Renal pelvis (tissue), 4 donors: ENCODE data around the gene PANK4. TPM values are rescaled to one million over a fixed set of nuclear protein-coding genes. Genes with fewer than 3 reads are reported as not detected.
"Not testable (repeated sequence)": the region's sequence is repeated elsewhere in the genome, so short reads cannot be mapped to it uniquely, and the experiment has no call there.

ENCODE experiments used
- DNase-seq: peaks from one replicate; pipeline ENCODE4 v3.0.0-alpha.2; 2013
- polyA plus RNA-seq, 3 donors: library from polyadenylated mRNA; unstranded; fragments of 120-200 nt; gene quantifications; one replicate each; pipeline ENCODE4 v1.2.1, GENCODE V29; 2013; ENCODE audit not compliant: insufficient read length in 3 of 3

PANK4 gene
- polyA plus RNA-seq, 3 donors, result 28.4 to 33.0 (median 29.0) TPM

DNA sequence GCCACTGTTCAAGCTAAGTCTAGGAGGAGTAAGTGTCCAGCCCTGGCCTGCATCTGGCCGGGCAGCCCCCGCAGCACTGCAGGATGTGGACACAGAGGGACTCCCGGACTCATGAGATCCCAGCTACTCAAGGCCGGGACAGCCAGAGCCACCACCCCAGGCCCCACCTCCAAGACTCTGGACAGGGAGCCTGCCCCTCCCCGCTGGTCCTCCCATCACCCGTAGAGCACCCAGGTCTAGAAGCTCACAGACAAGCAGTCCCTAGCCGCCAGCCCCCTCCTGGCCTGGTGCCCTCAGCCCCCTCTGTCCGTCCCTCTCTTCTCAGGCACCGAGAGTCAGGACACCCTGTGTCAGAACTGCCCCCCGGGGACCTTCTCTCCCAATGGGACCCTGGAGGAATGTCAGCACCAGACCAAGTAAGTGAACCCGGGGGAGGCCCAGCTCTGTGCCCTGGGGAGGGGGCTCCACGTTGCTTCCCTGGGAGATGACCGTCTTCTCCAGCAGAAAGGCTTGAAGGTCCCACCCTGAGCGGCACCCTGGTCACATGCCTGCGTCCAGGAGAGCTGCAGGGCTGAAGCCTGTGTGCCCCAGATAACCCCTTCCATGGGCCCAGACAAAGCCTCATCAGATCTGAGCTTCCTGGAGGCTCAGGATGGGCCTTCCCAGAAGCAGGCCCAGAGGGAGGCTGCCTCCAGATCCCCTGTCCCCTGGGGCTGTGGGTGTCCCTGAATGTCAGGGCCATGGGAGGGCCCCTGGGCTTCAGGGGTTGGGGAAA lies 34.1 kb upstream of the PANK4 start:
- no peak for DNase-seq

DNA sequence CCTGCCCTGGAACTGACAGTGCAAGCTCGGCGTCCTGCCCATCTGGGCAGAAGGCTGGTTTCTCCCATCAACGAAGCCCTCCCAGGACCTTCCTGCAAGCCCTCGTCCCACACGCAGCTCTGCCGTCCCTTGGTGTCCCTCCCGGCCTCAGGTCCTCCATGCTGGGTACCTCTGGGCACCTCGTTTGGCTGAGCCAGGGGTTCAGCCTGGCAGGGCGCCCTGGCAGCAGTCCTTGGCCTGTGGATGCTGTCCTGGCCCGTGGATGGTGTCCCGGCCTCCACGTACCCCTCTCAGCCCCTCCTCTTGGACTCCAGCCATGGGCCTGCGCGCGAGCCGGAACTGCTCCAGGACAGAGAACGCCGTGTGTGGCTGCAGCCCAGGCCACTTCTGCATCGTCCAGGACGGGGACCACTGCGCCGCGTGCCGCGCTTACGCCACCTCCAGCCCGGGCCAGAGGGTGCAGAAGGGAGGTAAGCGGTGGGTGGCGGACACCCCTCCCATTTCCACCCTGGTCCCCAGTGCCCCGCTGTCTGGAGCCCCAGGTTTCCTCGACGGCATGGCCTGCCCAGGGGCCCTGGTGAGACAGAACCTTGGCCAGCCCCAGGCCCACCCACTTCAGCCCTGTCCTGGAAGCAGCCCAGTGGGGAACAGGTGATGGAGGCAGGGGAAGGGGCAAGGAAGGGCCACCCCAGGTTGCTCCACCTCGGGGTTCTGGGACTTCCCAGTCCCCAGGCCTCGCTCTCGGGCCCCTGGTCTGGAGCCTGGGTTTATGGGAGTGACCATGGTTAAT lies 33.3 kb upstream of the PANK4 start:
- no peak for DNase-seq

DNA sequence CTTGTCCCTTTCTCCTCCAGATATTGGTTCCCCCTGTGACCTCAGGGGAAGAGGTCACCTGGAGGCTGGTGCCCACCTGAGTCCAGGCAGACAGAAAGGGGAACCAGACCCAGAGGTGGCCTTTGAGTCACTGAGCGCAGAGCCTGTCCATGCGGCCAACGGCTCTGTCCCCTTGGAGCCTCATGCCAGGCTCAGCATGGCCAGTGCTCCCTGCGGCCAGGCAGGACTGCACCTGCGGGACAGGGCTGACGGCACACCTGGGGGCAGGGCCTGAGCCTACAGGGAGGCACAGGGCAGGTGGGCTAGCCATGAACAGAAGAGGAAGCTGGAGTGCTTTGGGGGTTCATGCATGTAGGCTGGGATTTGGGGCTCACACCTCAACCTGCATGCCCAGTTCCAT lies 32.5 kb upstream of the PANK4 start:
- no peak for DNase-seq

DNA sequence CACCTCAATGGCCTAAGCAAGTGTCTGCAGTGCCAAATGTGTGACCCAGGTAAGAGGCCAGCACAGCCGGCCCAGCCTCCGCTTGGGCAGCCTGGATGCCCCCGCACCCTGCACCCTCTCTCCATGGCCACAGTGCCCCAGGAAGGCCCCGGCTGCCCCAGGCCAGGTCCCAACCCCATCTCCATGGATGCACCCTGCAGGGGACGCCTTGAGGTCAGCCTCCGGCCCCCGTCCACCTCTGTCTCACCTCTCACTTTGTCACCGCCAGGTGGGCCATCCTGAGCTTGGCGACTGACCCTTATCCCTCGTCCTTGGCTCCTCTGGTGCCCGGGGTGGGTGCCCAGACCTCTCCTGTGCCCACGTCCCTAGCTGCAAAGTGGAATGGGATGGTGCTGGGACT lies 32.0 kb upstream of the PANK4 start:
- DNase-seq, result no peak

DNA sequence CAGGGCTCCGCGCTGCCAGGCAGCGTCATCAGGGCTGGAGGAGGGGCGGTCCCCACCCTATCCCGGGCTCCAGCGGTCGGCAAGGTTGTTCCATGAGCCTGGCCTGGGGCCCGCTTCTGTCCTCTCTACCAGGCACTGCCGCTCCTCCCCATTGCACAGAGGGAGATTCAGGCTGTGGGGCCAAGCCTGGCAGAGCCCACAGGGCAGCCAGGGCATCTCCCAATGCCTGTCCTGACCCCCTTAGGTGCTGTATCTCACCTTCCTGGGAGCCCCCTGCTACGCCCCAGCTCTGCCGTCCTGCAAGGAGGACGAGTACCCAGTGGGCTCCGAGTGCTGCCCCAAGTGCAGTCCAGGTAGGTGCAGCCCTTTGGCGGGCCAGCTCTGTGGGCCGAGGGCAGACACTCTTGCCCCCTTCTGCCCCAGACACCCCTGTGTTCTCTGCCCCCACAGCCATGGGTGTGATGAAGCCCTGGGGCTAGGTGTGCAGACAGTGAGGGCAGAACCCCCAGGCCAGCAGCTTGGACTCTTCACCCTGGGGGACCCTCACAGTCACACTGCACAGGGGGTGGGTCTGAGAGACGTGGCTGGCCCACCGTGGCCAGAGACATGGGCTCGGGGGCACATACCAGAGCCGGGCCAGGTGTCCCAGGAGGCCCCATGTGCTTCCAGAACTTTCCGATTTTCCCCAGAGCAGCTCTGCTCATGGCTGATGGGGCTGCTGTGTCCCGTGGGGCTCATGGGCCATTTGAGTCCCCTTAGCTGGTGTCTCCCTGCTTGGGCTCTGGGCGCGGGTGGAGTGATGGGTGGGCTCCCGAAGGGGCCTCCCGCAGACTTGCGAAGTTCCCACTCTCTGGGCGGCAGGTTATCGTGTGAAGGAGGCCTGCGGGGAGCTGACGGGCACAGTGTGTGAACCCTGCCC lies 31.3 kb upstream of the PANK4 start:
- DNase-seq, result no peak

DNA sequence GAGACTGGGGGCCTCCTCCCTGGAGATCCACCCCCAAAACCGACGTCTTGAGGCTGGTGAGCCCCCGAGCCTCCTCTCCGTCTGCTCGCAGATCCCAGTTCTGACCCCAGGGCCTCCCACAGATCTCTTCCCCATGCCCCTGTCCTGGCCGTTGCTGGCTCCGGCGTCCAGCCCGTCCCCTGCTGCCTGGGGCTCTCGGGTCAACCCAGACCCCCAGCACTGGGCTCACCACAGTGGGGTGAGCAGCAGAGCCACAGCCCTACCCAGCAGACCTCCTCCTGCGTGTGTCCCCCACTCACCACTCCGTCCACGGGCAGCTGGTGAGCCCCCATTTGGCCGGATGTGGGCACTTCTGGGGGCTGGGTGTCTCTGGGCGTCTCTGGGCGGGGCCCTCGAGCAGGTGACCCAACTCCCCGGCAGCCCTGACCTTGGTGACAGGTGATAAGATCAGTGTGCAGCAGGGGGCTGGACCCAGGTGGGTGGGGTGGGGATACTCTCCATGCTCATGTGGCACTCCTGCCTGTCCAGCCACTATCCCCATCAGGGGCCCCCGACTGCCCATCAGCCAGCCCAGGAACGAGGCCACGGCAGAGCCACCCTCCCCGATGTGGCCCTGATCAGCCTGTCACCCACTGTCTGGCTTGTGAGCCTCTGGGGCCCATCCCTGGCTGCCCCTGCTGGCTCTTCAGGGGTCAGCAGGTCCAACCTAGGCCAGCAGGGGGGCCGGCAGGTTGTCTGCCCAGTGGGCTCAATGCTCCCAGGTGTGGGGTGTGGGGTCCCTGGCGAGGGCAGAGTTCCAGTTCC lies 30.5 kb upstream of the PANK4 start:
- no peak for DNase-seq

DNA sequence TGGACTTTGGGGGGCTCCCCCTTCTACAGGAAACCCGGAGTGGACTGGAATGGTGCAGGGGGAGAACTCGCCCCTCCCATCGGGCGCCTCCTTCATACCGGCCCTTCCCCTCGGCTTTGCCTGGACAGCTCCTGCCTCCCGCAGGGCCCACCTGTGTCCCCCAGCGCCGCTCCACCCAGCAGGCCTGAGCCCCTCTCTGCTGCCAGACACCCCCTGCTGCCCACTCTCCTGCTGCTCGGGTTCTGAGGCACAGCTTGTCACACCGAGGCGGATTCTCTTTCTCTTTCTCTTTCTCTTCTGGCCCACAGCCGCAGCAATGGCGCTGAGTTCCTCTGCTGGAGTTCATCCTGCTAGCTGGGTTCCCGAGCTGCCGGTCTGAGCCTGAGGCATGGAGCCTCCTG lies 29.9 kb upstream of the PANK4 start, which contains the start of gene TNFRSF14:
TSS of gene TNFRSF14 (plus strand) at position 95 of the 401 bp plus-strand sequence. CDS start at position 389, 294 bp downstream.
- DNase-seq, result no peak

DNA sequence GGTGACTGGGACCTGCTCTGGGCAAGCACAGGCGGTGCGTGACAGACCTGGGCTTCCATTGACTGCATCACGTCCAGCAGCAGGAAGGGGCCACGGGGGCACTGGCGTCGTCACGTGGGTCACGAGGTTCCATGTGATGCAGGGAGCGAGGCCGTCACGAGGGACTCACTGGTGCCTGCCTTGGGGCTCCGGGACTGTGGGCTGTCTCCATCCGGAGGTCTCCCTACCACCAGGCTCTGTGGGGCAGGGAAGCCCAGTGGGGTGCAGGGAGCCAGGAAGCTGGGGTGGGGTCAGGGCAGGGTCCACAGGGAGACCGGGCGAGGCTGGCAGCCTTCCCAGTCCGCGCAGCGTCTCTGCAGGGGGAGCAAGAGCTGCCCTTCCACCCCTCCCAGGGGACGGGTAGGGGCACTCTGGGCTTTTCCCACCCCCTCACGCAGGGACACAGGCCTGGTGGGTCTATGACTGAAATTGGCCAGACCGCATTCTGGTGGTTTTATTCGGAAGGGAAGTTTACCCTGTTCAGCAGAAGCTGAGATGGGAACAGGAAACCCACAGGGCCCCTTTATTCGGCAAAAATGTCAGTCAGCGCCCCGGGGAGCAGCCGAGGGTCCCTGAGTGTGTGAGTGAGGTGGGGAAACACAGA lies 29.4 kb upstream of the PANK4 start:
- DNase-seq, result no peak

DNA sequence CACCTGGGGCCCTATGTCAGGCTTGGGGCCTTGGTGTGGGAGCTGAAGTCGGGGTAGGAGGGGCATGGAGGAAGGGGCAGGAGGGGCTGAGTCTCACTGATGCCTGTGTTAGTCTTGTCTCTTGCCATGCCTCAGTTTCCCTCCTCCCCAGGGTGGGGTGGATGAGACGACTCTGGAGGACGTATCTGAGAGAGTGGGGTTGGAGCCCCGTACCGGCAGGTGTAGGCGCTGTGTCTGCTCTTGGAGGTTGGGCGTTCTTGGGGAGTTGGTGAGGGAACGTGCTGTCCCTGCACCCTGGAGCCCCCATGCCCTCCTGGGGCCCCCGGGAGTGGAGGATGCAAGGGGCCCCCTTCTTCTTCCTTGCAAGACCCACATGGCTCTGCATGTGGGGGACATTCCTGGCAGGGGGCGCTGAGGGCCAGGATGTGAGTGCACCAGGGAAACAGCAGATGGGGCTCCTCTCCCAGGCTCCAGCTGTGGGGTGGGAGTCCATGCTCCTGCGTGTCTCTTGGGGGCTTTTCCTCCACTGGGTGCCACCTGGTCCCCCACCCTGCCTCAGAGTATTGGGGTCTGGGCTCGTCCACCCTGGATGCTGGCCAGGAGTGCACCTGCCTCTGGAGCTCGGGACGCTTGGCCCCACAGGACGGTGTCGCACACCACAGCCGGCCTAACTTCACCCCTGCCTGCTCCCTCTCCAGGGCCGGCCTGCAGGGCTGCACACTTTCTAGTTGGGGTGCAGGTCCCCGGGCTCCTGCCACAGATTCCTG lies 28.4 kb upstream of the PANK4 start:
- no peak for DNase-seq

DNA sequence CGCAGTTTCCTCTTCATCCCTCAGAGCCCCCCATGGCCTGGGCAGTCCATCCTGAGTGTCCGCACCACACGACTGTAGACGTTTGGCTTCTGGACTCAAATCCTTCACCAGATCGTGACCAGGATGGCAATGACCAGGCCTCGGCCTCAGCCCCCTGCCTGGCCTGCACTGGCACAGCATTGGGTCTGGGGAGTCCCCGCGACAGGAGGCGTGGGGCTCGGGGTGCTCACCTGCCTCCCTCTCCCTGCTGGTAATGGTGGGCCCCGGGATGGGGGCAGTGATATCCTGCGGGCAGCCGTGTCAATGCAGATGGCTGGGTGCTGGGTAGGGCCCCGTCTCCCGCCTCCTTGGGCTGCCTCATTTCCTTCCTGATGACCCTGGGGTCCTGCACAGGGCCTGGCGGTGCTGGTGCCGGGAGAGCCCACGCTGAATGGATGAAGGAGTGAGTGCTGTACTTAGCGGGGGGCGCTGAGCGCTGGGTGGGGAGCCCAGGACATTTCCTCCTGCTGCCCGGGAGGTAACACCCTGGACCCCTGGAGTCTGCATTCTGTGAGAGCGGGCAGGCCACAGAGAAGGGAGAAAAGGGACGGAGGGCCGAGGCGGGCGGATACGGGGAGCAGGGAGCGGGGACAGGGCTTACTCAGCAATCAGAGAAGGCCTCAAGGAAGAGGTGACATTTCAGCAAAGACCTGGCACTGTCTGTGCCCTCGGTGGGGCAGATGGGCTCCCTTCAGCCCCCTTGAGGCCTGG lies 27.6 kb upstream of the PANK4 start:
- DNase-seq, result no peak

DNA sequence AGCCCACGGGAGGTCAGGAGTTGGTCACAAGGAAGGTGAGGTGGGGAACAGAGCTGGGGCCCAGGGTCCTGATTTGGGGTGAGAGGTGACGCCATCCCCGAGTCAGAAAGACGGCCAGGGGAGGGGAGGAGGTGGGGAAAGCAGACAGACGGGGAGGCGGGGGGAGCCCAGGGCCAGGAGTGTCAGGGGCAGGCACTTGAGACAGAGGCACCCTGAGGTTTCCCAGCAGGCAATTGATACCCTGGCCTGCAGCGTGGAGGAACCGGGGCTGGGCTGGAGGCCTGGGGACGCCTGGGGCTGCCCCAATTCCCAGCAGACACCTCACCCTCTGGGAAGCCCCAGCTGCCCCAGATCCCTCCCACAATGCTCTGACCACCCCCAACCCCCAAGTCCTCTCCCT lies 26.7 kb upstream of the PANK4 start:
- not testable (repeated sequence) for DNase-seq

DNA sequence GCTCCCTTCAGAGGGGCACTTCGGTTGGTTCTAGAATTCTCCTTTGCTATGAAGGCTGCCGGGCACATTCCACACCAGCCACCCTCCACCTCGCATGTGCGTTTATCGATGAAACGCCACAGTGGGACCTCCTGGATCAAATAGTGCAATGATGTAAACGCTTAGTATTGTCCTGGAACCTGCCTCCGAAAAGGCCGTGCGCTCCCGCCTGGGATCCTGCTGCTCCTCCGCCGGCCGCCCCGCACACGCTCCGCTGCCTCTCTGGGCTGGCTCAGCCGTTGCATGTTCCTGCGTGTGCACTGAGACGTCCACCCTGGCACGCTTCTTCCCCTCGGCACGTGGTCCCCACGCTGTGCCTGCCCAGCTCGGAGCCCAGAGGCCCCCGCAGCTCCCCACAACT lies 25.8 kb upstream of the PANK4 start:
- DNase-seq, result no peak

DNA sequence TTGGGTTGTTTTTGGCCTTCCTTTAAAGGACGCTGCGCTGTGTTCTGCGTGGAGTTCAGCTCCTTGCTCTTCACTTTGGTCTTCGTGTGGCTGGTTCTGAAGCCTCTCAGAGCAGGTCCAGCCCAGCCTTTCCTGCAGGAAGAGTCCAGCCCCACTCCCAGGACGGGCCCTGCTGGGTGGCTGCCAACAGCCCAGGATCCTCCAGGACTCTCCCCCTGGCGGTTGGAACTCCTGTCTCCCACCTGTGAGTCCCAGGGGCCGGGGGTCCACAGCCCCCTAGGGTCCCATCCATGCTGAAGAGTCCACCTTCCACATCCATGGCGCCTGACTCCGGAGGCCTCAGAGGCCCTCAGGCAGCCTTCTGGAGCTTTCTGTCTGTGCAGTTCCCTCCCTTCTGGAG lies 25.1 kb upstream of the PANK4 start:
- not testable (repeated sequence) for DNase-seq

DNA sequence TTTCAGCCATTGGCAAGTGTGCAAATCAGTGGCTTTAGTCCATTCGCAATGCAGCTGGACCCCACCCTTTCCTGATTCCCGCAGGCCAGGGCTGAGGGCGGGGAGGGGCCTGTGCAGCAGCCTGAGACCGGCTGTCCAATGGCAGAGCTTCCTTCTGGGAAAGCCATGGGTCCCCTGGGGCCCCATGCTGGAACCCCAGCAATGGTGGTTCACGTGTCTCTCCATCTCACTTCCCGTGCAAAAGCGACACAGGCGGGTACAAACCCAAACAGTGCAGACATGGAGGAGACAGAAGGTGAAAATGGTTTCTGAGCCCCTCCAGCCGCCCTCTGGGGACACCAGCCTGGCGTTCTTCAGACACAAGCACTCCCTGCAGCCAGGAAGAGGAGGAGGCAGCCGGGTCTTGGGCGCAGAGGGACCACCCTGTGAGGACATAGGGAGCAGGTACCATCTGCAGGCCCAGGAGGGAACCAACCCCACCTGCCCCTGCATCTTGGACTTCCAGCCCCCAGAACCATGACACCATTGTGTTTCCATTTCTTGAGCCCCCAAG lies 24.0 kb upstream of the PANK4 start:
- not testable (repeated sequence) for DNase-seq

DNA sequence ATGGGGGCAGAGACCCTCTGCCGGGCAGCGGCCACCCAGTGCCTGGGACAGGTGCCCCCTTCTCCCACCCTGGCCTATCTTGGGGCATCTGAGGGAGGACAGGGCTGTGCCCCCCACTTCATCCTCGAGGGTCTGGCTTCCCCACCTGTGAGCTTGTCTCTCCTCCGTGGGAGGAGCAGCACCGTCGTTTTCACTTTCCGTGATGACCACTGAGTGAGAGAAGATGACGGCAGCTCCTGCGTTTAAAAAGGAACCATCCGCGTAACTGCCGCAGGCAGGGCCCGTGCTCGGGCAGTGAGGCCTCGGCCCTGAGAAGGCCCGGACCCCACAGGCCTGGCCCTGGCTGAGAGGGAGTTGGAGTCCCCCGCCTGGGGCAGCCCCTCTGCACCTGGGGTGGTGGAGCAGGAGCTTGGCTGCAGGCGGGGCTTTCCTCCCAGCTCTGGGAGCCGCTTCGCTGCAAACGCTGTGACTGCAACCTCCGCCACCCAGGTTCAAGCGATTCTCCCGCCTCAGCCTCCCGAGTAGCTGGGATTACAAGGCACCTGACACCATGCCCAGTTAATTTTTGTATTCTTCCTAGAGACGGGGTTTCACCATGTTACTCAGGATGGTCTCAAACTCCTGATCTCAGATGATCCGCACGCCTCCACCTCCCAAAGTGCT lies 23.1 kb upstream of the PANK4 start:
- not testable (repeated sequence) for DNase-seq

DNA sequence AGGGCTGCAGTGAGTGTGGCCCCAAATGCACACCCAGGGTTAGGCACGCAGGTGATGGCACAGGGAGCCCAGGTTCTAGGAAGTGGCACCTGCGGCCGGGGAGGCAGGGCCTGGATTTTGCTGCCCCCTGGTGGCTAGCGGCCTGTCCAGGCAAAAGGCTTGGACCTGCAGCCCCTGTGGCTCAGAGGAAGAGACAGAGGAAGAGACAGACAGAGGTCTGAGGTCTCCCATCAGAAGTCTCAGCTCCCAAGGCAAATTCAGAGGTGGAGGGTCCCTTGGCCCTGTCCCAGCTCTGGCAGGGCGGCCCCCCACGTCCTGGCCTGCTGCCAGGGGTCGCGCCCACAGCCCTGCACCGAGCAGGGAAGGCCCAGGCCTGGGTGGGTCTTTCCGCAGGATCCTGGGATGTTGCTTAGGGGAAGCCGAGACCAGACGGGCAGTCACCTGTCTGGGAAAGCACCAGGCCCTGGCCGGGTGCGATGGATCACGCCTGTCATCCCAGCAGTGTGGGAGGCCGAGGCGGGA lies 21.7 kb upstream of the PANK4 start:
- peak; percentile 73 for DNase-seq

DNA sequence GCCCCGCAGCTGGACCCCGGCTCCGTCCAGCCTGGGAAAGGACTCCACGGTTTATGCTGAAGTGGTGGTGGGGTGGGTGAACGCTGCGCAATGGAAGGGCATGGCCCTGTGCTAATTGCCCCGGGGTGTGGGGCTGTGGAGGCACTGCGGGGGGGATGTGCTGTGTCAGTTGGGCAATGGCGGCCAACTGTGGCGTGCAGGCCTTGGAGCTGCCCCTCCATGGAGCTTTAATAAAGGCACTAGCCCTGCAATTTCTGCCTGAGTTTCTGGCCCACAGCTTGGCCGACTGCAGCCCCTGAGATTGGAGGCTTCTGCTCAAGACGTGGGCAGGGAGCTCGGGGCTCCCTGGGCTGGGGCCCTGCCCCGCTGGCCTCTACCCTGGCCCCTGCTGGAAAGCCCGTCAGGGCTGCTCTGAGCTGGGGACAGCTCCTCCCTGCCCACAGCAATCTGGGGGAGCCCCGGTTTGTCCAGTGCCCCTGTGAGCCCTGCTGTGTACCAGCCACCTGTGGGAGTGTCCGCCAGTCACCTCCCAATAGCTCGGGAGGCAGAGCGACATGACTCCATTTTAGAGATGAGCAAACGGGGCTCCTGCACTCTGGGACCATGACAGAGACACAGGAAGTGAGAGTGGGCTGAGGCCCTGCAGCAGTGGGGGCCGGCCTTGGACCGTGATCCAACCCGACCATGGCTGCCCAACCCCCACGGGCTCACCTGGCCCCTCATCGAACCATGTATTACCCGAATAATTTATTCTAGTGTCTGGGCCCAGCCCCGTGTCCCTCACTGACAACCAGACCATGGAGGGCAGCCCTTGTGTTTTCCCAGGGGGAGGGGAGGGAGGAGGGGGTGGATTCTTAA lies 21.0 kb upstream of the PANK4 start:
- no peak for DNase-seq
